ENCODE measurements around the gene CHST11. TPM values are rescaled to one million over a fixed set of nuclear protein-coding genes. Genes with fewer than 3 reads are reported as not detected.
A peak's percentile ranks its signal among the peaks of the same experiment; 100 is the strongest.

Gene CHST11
- total and polyA plus RNA-seq, 10 of the 15 experiments (the other 5 are each of a cell fraction or from before 2014, with no cell fraction given), result 1.9 to 38.1 (median 17.2) TPM

- ATAC-seq (no peak), DNase-seq (ENCODE audit: low read depth, low spot score) (no peak), FAIRE-seq (no peak)
- Histone ChIP-seq H2AFZ (ENCODE audit: control insufficient read depth, low read depth, low read length) (no peak overlapping the region), H3K27ac (ENCODE audit: control insufficient read depth, insufficient read depth) (peak overlapping the region; percentile 83), H3K27me3 (replicated peaks in 1 of 2; ENCODE audit: control insufficient read depth in 2 of 2, insufficient read depth in 2 of 2, low read length in 1 of 2) (no peaks in the 10 kb centered on the region), H3K4me1 (ENCODE audit: control insufficient read depth, insufficient read depth, low read length) (peaks cover 52% of the 10 kb centered on the region), H3K9me3 (replicated peaks; ENCODE audit: control insufficient read depth, insufficient read depth, low read length) (no peaks in the 10 kb centered on the region), H3K9ac (ENCODE audit: control insufficient read depth, insufficient read depth, low read length) (no peak overlapping the region; the same call in 1 of the 2 replicates), H3K36me3 (ENCODE audit: control insufficient read depth in 2 of 2, insufficient read depth in 2 of 2, low read length in 1 of 2) (peaks cover 0 to 2% of the 10 kb centered on the region in 2 experiments; a peak in 1 of 4 replicates), H3K4me2 (ENCODE audit: control insufficient read depth, insufficient read depth) (peak overlapping the region; percentile 82), H4K20me1 (ENCODE audit: control insufficient read depth, insufficient read depth) (no peaks in the 10 kb centered on the region), H3K79me2 (ENCODE audit: control insufficient read depth, insufficient read depth, low read length) (peaks cover 60% of the 10 kb centered on the region), H3K4me3 (0 out of 2 replicates have a peak overlapping the region, but pooled peaks have one; percentile 57)
- no TSS peak for BruUV-seq (replicated peaks)
- WGBS (ENCODE audit: insufficient coverage, insufficient replicate concordance, low lambda C conversion rate, missing lambda C conversion rate), result 99% methylated on average over 7 of the region's 7 CpGs
- POLR2A ChIA-PET, result interaction anchor here (0.5 to 1.8 kb wide), 6 partner anchors 15 to 185 kb away, joined by 3 to 8 read pairs (median 6); no protein-coding TSS in a partner anchor
- in situ Hi-C loops (cut with MboI) (no loop called here), intact Hi-C loops (cut with micrococcal nuclease; ENCODE audit: unreplicated experiment) (no loop called here)
- CTCF ChIA-PET, result interaction anchor here (1.0 to 2.7 kb wide), 6 partner anchors 20 to 278 kb away, joined by 3 to 8 read pairs (median 4); no protein-coding TSS in a partner anchor
- TF ChIP-seq HDAC2 (IDR thresholded peaks at IDR 0.05) (no peak), EED (IDR thresholded peaks at IDR 0.05; ENCODE audit: low read depth) (no peak), E4F1 (IDR thresholded peaks at IDR 0.05; ENCODE audit: borderline replicate concordance, partially characterized antibody) (no peak), CBFB (IDR thresholded peaks at IDR 0.05; ENCODE audit: low read depth) (no peak)
- RAD21 ChIA-PET (ENCODE audit: unreplicated experiment), result interaction anchor here (1.0 to 4.5 kb wide), 13 partner anchors 8 to 150 kb away, joined by 3 to 47 read pairs (median 5); partner anchors contain the start of gene CHST11
- SMC1A ChIA-PET (ENCODE audit: uncharacterized antibody, unreplicated experiment), result interaction anchor here (0.7 to 6.1 kb wide), 15 partner anchors 8 to 298 kb away, joined by 3 to 51 read pairs (median 6); no protein-coding TSS in a partner anchor
Observed at GRCh38 chr12:104493496-104493895, 36.7 kb downstream of the CHST11 start.
